Lung microvascular endothelial cell (primary cell): Measurements from ENCODE around the gene SMU1. TPM values are rescaled to one million over a fixed set of nuclear protein-coding genes. Genes with fewer than 3 reads are reported as not detected.

Source experiments
- DNase-seq, 2 donors: peaks; one replicate each; pipeline versions ENCODE4 v3.0.0 to v3.0.0-alpha.2; 2010; ENCODE audit warnings: low read depth in 2 of 2
- total RNA-seq: library from RNA; depleted of rRNA; stranded (reverse); fragments of >200 nt; gene quantifications from 2 replicates; pipeline ENCODE4 v1.2.1, GENCODE V29; 2014

The SMU1 gene
- total RNA-seq, 1 donor from 2014 or later: 32.1 TPM

DNA sequence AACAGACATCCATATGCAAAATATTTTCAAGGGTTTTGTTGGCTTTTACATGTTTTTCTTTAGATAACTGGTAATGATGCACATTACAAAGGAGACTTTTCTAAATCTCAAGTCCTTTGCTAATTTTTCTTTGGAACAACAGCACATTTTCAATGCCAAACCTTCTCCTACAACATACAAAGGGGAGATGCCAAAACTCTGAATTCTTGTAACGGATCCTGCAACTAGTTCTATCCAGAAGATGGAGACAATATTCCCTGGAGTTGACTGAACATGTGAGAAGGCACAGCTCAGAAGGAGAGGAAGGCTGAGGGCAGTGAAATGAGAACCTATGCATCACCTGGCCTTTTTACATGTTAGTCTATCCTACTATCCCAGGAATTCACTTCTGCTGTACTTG, 30.4 kb downstream of the SMU1 start:
- DNase-seq: no peak

DNA sequence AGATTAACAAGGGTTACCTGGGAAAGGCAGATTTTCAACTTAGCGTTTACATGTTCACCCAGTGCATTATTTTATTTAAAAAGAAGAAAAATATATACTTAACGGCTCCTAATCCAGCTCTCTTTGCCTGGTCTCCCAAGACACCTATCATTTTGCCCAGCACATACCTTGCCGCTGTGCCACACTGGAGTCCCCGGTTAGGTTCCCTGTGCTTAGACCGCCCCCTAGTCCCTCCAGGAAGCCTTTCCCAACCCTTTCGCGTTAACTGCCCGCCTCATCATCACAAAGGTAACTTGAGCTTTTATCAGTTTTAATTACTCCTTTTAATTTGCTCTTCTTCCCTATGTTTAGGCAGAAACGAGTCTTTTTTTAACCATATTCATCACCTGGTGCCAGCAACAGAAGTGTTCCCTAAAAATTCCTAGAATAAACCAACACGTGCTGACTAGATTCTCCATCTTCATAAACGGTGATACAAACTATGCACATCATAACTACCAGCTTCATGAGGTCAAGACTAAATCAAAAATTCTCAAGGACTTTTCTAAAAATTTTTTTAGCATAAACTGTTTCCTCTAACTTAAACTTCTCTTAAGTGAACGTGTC, 31.7 kb downstream of the SMU1 start:
- DNase-seq: peak; percentile 41 to 56

DNA sequence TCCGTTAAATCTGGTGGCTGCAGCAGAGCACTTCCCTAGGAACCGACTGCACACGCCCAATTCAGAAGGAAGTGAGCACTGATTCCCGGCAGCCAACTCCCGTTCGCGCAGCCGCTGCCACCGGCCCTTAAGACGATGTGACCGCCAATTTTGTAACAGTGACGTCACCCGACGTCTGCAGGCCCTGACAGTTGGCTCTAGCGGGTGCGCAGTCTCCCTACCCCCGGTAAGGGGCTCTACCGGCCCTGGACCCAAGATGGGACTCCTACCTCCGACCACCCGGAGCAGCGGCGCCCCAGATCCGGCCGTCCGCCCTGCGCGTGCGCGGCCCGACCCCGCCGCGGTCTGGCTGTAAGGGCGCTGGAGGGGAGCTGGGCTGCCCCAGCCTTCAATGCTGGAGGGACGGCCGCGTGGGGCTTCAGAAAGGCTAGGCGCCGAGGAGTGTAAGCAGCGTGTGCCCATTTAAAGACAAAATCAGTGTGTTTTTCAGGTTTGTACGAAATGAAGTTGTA, 32.3 kb downstream of the SMU1 start:
- peak; percentile 75 to 95 for DNase-seq

DNA sequence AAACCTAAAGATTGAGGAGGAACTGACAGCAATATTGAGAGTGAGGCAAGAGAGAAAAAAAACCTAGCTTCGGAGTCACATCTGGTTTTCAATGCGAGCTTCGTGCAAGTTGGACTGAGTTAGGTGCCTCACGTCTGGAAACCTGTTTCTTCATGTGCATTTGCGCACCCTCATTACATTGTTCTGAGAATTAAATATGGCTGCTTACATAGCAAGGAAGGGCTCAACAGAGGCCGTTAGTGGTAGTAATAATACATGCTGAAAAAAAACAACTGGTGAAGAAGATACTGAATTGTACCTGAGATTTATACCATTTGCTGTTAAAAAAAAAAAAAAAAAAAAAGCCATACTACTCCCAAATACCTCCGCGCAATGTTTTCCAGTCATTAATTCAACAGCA, 32.8 kb downstream of the SMU1 start:
- DNase-seq: no peak

DNA sequence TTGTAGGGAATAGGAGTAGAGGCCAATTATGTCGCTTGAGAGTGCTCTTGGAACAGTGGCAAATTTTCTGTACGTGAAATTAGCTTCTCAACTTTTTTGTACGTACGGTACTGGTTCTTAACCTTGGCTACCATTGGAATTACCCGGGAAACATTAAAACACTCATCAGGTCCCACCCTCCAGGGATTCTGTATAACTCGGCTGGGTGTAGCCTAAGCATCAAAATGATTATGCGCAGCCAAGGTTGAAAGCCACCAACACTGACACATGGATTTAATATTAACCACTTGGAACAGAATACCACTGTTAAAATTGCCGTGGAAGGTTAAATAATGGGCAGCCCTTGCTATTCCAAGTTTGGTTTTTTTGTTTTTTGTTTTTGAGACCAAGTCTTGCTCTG, 34.0 kb downstream of the SMU1 start:
- no peak for DNase-seq

DNA sequence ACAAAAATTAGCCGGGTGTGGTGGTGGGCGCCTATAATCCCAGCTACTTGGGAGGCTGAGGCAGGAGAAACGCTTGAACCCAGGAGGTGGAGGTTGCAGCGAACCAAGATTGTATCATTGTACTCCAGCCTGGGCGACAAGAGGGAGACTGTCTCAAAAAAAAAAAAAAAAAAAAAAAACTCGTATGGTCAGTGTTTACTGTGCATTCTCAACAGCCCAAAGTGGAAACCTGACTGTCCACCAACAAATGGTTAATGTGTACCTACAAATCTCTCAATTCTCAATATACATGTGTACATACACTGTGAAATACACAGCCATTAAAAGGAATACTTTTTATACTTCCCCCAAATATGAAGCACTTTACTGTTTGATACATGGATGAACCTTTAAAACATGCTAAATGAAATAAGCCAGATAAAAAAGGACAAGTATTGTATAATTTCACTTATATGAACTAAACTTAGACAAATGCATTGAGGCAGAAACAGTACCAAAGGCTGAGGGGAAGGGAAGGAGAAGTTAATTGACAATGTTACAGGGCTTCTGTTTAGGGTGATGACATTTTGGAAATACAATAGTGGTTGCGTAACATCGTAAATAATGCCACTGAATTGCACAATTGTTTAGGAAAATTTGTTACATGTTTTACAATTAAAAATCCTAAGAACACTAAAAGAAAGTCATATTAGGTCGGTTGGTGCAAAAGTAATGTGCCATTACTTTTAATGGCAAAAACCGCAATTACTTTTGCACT, 34.9 kb downstream of the SMU1 start:
- DNase-seq: no peak

DNA sequence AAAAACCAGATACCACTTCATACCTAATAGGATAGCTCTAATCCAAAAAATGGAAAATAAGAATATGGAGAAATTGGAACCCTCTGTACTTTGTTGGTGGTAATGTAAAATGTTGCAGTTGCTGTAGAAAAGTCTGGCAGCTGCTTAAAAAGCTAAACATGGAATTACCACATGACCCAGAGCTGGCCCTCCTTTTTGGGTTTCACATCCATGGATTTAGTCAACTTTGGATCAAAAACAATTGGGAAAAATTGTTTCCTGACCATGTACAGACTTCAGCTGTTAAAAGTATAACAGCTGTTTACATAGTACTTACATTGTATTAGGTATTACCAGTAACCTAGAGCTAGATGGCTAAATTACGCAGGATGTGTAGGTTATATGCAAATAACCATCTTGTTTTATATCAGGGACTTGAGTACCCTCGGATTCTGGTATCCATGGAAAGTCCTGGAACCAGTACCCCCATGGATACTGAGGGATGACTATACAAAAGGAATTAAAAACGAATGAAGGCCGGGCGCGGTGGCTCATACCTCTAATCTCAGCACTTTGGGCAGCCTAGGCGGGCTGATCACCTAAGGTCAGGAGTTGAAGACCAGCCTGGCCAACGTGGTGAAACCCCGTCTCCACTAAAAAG, 35.6 kb downstream of the SMU1 start:
- DNase-seq: no peak

DNA sequence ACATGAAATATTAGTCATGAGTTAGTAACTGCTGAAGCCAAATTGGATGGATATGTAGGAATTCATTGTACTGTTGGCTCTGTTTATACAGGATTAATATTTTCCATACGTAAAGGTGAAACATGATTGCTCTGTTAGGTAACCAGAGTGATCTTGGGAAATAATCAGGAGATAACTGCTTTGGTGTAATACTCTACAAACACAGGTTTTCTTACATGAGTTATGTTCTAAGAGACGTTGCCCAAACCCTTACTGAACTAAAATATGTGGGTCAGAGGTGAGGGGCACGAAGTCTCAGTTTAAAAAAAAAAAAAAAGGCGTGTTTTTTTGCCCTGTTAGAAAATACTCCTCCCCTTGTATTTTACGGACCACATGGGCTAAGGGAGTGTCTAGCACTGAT, 43.6 kb downstream of the SMU1 start:
- peak in 1 of 2 donors; percentile 31 for DNase-seq

DNA sequence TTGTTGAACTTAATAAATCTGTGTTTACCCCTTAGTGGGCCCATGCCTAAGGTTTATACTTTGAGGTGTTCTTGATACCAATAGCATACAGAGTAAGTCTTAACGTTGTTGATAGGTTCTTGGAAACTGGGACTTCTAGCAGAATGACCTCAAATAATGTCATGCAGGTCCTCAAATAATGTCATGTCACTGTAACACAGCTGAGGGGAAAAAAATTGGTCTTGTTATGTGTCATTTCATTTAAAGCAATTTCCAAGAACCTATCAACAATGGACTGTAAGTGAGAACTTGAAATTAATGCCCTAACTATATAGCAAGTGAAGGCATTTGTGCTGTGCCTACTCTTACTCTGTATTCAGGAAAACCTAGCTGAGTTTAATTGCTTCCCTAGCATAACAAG, 44.2 kb downstream of the SMU1 start:
- no peak for DNase-seq

DNA sequence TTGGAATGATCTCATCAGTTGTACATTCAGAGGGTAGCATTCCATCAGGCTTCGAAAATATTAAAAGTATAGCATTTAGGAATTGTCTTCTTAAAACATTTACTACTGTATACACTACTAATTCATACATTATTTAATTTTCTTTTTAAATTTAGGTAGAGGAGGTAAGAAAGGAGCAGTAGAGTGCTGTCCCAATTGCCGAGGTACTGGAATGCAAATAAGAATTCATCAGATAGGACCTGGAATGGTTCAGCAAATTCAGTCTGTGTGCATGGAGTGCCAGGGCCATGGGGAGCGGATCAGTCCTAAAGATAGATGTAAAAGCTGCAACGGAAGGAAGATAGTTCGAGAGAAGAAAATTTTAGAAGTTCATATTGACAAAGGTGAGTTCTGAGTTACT, 46.2 kb downstream of the SMU1 start:
- no peak for DNase-seq

DNA sequence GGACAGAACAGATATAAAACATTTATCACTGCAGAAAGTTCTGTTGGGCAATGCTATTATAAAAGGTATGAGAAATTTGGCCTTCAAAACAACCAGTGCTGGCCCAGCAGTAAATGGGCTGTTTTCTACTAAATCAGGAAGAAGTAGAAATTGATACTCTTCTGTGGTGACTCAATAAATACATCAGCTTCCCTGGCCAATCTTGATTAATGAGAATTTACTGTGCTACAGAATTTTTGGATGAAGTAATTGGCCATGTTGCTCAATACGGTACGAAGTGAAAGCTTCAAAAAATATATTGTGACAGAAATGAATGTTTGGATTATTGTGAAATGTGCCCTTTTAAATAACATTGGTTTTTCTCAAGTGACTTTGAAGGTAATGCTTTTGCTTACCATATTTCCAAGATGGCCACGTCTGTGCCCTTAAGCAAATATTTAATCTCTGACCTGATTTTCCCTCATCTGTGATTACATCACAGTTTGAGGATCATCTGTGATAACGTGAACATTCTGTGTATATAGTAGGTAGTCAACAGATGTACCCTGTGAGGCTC, 47.2 kb downstream of the SMU1 start:
- DNase-seq: no peak

DNA sequence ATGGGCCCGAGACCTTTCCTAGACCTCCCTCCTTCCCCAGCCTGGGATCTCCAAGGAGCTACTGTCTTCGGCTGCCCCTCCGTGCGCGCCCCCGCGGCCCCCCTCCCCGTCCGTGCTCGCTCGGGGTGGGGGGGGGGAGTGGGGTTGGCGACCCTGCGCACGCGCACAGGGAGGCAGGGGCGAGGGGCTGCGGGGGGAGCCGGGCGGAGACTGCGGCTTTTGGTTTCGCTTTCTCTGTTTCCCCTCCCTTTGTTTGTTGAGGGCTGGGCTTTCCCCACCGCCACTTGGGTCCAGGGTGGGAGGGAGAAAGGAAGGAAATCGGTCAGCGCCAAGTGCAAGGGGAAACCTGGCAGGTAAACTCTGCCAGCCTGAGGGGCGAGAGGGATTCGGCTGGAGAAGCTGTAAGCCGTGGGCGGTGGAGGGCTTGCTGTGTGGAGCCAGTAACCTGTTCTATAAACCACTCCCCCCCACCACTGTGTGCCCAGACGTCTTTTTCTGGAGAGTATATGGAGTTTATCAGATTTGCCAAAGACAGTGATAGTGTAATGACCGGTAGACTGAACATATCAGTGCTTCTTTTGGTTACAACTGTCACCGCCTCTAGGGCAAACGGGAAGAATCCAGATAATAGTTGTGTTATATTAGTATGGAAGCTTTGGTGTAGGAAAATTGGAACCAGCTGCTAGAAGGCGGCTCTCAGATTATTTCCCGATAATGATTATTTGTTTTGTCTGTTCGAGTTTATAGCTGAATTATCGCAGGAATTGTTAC, 50.7 kb downstream of the SMU1 start:
- peak; percentile 79 to 91 for DNase-seq

DNA sequence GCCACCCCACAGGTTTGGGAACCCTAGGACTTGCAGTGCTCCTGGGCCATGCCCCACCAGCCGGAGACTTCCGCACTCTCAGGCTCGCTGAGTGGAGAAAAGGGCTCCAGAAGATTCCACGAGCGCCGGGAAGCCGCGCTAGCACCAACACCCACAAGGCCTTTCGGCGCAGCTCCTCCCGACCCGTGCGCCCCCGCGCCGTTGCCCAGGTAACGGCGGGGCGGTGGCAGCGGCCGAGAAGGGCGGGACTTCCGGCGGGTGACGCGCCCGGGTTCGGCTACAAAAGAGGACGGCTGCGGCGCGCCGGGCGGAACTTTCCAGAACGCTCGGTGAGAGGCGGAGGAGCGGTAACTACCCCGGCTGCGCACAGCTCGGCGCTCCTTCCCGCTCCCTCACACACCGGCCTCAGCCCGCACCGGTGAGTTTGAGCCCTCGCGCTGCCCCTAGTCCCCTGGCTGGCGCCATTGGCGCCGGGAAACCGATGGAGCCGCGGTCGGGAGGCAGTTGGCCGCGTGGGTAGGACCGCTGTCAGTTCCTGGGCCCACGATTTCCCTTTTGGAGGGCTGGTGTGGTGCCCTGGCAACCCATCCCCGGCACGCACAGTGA, 51.4 kb downstream of the SMU1 start, which contains the start of gene DNAJA1:
Gene DNAJA1 (plus strand): TSS at position 308 of the 606 bp plus-strand sequence. CDS start 1,212 bp downstream, outside the sequence.
- DNase-seq: peak; percentile 95 to 96

DNA sequence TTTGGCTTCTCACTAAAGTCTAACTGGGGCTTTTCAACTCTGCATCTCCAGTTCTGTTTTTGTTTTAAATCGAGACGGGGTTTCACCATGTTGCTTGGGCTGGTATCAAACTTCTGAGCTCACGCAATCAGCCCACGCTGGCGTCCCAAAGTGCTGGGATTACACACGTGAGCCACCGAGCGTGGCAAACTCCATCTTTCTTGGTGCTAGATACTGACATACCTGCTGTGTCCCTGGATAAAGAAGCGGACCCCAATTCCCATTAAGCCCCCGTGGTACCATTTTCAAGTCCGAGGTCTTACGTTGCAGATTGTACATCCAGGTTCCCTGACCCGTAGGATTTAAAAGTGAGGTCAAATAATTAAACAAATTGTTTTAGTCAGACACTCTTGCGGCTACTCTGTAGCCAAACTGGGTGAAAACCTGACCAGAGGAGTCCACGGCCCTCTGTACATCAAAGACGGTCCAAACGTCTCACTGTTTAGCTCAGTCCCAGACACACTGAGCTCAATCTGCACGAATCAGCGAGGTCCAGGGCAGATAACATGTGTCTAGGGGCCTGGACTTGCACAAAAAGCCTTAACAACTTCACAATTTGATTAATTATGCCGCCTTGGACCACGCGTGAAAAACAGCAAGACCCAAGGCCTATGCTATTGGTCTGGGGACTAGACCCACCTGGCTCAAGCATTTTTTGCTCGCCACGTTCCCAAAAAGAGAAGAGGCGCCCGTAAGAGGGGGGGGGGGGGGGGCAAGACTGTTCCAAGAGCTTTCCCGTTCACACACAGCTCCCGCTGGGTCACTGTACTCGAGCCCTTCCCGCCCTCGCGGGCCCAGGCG, 52.1 kb downstream of the SMU1 start:
- DNase-seq: peak; percentile 44 to 48

DNA sequence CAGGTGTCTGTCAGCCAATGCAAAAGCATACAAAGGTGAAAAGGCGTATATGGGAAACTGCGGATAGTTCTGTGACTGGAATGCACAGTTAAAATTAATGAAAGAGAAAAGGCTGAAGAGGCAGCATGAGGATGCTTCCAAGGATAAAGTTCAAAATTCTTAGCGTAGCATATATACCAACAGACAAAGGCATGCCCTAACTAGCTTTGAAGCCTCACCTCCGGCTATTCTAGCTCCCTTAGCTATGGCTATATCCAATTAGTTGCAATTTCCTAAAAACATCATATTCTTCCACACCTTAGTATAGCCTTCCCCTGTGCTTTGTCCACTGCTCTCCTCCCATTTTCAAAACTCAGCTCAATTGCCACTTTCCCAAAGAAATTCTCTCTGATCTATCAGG, 52.8 kb downstream of the SMU1 start:
- no peak for DNase-seq

DNA sequence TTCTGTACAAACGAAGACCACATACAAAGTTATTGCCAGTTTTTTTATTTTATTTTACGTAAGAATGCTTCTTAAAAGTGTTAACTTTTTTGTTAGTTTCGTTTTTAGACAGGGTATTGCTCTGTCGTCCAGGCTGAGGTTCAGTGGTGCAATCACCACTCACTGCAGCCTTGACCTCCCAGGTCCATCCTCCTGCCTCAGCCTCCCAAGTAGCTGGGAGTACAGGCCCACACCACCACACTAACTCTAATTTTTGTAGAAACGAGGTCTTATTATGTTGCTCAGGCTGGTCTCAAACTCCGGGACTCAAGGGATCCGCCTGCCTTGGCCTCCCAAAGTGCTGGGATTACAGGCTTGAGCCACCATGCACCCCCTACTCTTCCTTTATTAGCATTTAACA, 53.7 kb downstream of the SMU1 start:
- DNase-seq: no peak

DNA sequence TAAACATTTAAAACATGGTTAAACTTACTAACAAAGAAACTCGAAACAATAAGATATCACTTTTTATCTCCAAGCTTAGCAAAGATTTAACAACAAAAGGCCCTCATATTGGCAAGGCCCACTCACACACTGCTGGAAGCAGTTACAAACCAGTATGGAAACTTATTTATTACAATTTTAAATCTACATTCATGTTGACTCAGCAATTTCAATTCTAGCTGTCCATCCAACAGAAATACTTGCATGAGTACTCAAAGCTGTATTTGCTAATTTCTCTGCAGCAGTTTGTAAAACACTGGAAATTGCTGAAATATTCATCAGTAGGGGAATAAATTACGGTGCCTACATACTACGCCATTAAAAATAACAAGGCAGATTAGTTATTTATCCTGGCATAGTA, 54.2 kb downstream of the SMU1 start:
- DNase-seq: no peak

DNA sequence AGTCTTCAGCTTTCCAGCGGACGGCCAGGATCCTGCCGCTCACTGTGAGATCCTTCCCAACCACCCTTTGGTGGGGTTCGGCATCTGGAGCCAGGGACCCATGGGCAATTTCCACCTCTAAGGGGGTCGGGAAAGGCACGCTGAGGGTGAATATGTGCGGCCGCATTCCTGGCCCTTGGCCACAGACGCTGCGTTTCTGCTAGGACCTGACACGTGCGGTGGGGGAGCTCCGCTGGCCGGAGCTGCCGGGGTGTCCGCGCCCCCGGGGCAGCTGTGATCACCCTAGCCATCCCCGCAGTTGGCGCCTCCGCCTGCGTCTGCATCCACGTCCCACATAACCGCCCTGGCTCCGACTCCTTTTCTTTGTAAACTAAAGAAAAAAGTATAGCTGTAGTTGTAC, 56.7 kb downstream of the SMU1 start:
- DNase-seq: no peak

DNA sequence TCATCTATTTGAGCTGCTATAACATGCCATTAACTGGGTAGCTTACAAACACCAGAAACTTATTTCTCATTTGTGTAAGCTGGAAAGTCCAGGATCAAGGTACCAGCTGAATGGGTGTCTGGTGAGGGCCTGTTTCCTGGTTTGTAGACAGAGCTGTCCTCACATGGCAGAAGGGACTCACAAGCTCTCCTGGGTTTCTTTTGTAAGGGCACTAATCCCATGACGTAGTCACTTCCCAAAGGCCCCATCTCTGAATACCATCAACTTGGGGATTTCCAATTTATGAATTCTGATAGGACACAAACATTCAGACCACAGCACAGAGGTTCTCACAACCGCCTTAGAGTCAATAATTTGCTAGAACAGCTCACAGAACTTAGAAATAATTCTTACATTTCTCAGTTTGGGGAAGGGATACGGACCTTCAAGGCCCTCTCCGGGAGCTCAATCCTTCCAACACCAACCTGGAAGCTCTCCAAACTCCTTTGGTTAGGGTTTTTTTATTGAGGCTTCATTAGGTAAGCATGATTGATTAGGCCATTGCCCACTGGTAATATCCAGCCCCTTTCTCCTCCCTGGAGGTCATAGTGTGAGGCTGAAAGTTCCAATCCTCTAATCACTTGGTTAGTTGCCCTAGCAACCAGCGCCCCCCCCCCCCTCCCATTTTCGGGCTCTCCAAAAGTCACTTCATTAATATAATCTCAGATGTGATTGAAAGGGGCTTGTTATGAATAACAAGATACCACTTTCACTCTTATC, 59.0 kb downstream of the SMU1 start:
- no peak for DNase-seq

DNA sequence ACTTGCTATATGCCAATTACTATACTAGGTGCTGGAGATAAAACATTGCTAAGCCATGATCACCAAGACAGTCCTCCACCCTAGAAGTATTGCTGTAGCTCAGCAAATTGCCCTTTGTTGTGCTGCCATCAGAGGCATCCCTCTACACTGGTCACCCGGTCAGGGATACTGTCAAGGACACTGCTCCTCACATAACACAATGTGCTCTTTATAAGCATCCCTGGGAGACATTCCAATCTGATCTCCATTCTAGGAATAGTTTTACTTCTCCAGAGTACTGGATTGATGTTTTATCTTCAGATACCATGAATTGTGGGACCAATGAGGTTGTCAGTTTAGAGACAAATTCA, 61.8 kb downstream of the SMU1 start:
- DNase-seq: no peak
